ENCODE results near the gene IL22. TPM values are rescaled to one million over a fixed set of nuclear protein-coding genes. Genes with fewer than 3 reads are reported as not detected.

Gene IL22, protein sequence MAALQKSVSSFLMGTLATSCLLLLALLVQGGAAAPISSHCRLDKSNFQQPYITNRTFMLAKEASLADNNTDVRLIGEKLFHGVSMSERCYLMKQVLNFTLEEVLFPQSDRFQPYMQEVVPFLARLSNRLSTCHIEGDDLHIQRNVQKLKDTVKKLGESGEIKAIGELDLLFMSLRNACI
- not detected for total RNA-seq (2021; fragmentation: NEBNext Ultra II Directional; extraction: Animal tissue kit (Norgen Biotek cat#: 25700))
- long read RNA-seq: 0 reads

- Mint-ChIP-seq H3K27me3 (ENCODE audit: insufficient read depth) (peaks cover 50% of the 10 kb centered on the region), H3K36me3 (ENCODE audit: low read depth) (no peaks in the 10 kb centered on the region), H3K9me3 (no peaks in the 10 kb centered on the region), H3K27ac (no peak within 1 kb of the TSS), H3K4me3 (no peak within 1 kb of the TSS), H3K4me1 (ENCODE audit: low read depth) (peaks cover under 1% of the 10 kb centered on the region; the same call in 1 of the 2 replicates)
- DNase-seq: no peak
- no peak for TF ChIP-seq CTCF (IDR thresholded peaks at IDR 0.05)
These were observed at the start of gene IL22 for GRCh38 chr12:68253504-68253903. IL22 (minus strand) TSS chr12:68253604; CDS start chr12:68253448, 156 bp downstream.

DNA sequence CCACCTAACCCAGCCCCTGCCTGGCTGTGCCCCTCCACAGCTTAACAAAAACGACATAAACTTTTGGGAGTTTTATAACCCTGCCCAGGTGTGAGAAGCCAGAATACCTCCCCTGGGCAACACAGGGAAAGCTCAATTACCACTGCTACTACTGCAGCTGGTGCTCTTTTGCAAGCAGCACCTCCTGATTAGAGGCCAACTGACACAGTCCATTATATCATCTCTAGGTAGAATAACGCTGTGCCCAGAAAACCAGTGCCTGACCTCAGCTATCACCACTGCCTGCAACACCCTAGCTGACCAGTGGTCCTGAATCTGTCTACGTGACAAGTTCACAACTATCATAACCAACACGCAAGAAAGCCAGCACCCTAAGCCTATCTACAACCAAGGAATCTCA lies 44.5 kb upstream of the IL22 start:
- Mint-ChIP-seq H3K4me1 (ENCODE audit: low read depth) (no peaks in the 10 kb centered on the region), H3K4me3 (no peak overlapping the region), H3K9me3 (no peaks in the 10 kb centered on the region; the same call in 1 of the 2 replicates), H3K27ac (no peak overlapping the region; the same call in 1 of the 2 replicates), H3K27me3 (ENCODE audit: insufficient read depth) (no peaks in the 10 kb centered on the region), H3K36me3 (ENCODE audit: low read depth) (peaks cover 26% of the 10 kb centered on the region)
- no peak for DNase-seq
- TF ChIP-seq CTCF (IDR thresholded peaks at IDR 0.05): no peak

GRCh38 chr12:68294251-68294650 lies 40.8 kb upstream of the IL22 start:
- H3K27ac Mint-ChIP-seq: no peak overlapping the region
- no peak for TF ChIP-seq CTCF (IDR thresholded peaks at IDR 0.05)
- peaks cover 2% of the 10 kb centered on the region; the same call in 1 of the 2 replicates for H3K36me3 Mint-ChIP-seq (ENCODE audit: low read depth)
- H3K27me3 Mint-ChIP-seq (ENCODE audit: insufficient read depth): no peaks in the 10 kb centered on the region
- H3K4me1 Mint-ChIP-seq (ENCODE audit: low read depth): peaks cover 7% of the 10 kb centered on the region
- H3K4me3 Mint-ChIP-seq: no peak overlapping the region
- no peak for DNase-seq
- H3K9me3 Mint-ChIP-seq: no peaks in the 10 kb centered on the region; the same call in 1 of the 2 replicates

- H3K36me3 Mint-ChIP-seq (ENCODE audit: low read depth): no peaks in the 10 kb centered on the region
- H3K9me3 Mint-ChIP-seq: no peaks in the 10 kb centered on the region
- peaks cover 7% of the 10 kb centered on the region for H3K4me1 Mint-ChIP-seq (ENCODE audit: low read depth)
- peaks cover under 1% of the 10 kb centered on the region; the same call in 1 of the 2 replicates for H3K27me3 Mint-ChIP-seq (ENCODE audit: insufficient read depth)
- TF ChIP-seq CTCF (IDR thresholded peaks at IDR 0.05): no peak
- H3K4me3 Mint-ChIP-seq: no peak overlapping the region
- no peak overlapping the region for H3K27ac Mint-ChIP-seq
- DNase-seq: no peak
These were observed 39.9 kb upstream of the IL22 start for GRCh38 chr12:68293347-68293746.

DNA sequence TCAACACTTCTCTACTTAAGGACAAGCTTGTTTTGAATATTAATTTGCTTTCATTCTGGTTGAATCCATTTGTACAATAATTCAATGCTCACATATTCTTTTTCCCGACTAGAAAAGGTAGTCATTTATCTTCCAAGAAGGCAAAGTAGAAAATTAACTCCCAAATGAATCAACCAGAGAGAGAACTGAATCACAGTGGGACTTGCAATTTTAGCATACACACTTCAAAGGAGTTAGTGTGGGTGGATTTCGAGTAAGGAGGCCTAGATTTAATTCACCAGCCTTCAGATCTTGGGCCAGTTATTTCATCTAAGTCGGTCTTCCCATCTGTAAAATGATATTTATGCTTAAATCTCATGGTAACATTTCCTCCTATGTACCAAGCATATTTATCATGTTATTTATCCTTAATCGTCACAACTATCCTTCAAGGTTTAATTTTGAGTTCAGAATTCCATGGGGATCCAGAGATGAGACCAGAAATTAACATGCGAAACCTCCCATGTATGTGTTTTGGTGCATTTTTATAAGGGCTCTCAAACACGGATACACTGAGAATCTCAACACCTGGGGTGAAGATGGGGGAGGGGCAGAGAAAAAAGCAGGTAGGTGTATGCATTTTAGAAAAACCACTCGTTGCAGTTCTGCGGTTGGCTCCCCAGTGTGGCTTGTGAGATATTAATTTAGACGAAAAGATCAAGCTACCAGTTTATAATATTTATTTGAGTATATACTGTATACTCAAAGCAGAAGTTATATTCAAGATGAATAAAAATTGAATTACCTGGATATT lies 38.9 kb upstream of the IL22 start:
- H3K27ac Mint-ChIP-seq: no peak overlapping the region
- no peak for TF ChIP-seq CTCF (IDR thresholded peaks at IDR 0.05)
- no peak overlapping the region for H3K4me3 Mint-ChIP-seq
- peaks cover 2% of the 10 kb centered on the region; the same call in 1 of the 2 replicates for H3K27me3 Mint-ChIP-seq (ENCODE audit: insufficient read depth)
- H3K4me1 Mint-ChIP-seq (ENCODE audit: low read depth): peaks cover 7% of the 10 kb centered on the region
- H3K9me3 Mint-ChIP-seq: no peaks in the 10 kb centered on the region
- no peaks in the 10 kb centered on the region for H3K36me3 Mint-ChIP-seq (ENCODE audit: low read depth)
- DNase-seq: no peak
